Activated CD4-positive, alpha-beta T cell treated with anti-CD3 and anti-CD28 coated beads, Interleukin-2, amount 50 U/mL, for 4 hours (primary cell): ENCODE data around the gene RHOH.
A peak's percentile ranks its signal among the peaks of the same experiment; 100 is the strongest.

Experiments
- DNase-seq, 2 experiments: peaks; one replicate each; pipeline ENCODE4 v3.0.0-alpha.2; 2020

RHOH gene

DNA sequence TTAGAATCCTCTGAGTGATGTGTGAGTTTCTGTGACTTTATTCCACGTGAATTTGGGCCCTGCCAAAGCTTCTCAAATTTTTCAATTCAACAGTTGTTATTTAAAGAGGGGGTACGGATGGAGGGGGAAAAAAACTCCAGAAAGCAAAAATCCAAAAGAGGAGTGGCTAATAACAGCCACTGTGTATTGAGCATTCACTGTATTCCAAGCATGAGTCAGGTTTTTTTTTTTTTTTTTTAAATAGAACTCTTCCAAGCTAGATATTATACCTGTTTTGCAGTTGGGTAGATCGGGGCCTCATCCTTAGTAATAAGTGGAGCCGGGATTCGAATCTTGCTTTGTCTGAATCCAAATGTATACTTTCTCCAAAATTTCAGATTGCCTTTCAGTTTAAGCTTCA, 6.4 kb upstream of the RHOH start:
- no peak for DNase-seq

DNA sequence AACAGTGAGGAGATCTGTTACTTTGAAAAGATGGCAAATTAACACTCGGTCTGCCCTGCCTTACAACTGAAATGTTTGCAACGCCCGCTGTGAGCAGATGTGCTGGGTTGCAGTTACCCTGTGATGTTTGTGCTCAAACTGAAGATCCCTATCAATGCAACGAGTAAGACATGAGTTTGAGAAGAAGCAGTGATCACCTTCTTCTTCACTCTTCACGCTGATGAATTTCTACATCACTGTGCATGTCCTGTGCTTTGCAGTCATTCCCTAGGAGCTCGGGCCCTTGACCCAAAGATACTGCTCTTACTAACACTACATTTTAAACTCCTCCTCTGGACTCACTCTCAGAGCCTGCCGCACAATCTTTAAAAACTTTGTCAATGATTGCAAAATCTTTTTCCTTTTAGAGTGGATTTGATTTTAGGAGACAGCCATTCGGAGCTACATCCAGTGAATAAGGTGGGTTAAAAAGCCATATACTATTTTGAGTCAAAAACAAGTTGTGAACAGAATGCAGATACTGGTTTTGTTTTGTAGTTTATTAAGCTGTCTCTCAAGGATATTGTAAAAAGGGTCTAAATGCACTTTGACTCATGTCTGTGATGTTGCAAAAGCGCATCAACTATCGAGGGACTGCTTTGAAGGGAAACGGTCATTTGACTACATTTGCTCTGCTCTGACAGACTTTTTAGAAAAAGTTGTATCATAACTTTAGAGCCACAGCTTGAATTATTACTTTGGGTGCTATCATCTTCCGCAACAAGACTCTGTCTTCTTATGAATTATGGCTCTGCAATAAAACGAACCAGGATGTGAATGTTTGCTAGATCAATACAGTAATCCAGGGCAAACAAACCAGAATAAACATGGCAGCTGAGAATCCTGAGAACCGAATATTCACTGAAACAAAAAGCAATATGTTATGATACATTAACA, 5.7 kb upstream of the RHOH start:
- DNase-seq = no peak

DNA sequence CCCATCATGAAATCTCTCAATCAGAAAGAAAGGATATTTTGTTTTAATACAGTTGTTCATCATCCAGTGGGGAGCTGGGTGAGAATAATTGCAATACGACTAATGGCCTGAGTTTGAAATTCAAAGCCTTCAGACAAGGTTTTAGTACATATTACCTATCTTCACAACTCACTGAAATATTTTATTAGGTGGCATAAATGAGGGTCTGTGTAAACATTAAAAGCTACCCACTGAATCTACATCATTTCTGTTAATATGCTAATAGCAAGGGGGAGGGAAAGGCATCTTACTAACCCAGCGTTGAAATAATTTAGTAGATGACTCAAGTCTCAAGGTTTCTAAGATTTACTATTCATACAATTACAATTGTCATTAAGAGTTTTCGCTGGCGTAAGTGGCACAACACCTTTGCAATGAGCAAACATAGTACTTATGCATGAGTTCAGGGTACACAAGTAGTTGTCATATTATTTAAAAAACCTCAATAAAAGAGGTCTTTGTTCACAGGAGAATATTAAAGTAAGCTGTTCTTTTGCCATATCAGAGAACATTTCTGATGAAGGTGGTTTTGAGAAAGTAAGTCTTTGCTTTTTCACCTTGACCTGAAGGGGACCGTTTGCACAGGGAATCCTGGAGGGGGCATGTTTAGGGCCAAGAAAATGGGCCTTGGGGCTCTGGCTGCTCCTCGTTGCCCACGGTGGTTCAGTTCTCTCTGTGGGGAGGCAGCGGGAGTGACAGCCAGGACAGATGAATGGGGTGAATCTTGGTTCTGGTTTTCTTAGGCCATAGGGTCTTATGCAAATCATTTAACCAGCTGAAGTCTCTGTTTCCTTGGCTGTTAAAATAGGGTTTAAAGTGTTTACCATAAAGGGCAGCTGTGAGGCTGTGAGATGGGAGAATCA, 4.5 kb upstream of the RHOH start:
- DNase-seq = no peak

DNA sequence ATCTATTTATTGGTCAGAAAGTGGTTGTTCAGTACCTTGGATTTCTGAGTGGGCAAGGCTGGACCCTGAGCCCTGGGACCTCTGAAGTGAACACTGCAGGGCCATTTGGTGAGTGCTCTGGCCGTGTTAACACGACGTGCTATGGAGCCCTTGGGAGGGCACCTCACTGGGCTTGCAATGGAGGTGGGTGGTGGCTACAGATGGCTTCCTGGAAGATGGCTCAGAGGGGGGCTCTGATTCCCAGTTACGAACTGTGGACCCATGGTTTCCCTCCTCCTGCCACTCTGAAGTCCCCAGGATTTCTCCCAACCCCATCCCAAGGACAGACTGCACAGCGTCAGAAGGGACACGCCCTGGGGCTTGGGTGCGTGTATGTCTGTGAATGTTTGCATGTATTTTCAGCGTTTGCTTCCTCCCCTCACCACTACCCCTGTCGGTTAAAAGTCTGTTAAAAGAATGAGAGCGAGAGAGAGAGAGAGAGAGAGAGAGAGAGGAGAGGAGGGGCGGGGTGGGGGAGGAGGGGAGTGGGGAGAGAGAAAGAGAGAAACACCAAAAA, 3.7 kb upstream of the RHOH start:
- no peak for DNase-seq

DNA sequence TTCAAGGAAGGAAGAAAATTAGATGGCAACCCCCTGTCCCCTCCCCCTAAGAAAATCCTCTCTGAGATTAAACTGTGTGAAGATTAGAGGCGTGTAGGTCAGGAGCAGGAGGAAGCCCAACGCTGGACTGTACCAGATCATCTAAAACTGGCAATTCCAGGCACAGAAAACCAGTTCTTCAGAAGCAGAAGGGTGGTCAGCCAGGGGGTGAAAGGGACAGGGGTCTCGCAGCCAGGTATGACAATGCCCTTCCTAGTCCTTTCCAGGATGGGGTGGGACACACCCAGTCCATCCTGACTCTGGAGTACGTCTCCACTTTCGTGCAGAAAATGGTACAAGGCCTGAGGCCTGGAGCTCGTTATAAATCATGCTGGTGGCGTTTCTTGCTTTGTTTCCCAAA, 3.3 kb upstream of the RHOH start:
- DNase-seq = no peak

DNA sequence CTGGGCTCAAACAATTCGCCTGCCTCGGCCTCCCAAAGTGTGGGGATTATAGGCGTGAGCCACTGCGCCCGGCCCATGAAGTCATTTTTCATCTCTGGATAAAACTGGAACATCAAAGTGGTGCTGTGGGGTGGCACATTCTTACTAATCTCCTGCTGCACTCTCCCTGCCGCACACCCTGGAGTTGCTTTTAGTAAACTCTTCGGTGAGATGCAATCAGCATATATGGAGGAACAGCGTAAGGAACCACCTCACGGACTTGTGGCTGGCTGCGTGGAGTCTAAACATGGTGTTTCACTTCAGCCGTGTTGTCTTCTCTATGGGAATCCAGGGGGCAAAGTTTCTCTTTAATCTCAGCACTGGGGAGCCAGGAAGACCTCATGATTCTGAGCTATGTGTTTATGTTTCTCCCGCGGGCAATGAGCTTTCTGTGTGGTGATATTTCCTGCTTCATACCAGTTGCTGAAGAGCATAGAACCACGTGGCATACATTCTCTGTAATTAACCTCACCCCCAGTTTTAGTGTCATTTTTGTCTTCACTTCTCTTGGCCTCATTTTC, 2.1 kb upstream of the RHOH start:
- peak in 1 of 2 experiments; percentile 20 for DNase-seq

DNA sequence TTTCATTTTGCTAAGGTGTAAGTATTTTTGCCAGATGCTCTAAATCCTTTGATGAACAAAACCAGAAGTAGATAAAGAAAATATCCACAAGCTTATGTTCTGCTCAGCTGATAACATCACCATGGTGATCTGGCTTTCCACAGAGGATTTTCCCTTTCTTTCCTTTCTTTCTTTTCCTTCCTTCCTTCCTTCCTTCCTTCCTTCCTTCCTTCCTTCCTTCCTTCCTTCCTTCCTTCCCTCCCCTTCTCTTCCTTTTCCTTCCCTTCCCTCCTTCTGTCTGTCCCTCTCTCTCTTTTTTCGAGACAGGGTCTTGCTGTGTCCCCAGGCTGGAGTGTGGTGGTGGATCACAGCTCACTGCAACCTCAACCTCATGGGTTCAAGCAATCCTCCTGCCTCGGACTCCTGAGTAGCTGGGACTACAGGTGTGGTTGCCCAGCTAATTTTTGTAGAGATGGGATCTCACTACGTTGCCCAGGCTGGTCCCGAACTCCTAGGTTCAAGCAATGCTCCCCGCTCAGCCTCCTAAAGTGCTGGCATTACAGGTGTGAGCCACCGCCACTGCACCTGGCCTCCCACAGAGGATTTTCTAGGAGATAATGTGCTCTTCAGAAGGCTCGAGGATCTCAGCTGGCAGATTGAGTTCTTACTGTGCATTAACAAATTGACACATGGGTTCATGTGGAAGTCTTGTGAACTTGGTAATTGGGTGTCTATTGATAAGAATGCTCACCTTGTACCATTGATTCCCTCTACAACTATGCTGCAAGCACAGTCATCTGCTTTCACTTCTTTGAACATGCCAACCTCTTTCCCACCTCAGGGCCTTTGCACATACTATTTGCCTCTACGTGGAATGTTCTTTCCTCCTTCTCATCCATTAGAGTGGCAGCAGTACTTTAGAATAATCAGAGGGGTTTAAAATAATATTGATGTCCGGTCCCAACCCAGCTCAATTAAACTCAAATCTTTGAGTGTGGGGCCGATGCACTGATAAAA, 1.4 kb upstream of the RHOH start:
- DNase-seq = no peak

DNA sequence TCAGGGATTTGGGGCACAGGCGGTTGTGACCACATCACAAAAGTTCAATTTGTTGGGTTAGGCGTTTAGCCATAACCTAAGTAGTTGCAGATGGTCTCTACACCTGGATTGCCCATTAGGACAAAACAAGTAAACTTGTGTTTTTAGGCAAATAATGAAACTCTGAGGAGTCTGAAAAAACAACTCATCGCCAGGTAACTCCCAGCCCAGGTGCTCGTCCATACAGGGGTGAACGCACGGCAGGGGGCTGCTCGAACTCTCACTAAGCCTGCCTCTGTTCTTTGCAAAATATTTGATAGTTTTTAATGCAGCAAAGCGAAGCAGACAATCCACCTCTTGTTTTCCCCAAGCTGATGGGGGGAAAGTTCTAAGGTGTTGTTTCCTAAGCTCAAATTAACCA, 559 bp upstream of the RHOH start:
- DNase-seq = no peak

DNA sequence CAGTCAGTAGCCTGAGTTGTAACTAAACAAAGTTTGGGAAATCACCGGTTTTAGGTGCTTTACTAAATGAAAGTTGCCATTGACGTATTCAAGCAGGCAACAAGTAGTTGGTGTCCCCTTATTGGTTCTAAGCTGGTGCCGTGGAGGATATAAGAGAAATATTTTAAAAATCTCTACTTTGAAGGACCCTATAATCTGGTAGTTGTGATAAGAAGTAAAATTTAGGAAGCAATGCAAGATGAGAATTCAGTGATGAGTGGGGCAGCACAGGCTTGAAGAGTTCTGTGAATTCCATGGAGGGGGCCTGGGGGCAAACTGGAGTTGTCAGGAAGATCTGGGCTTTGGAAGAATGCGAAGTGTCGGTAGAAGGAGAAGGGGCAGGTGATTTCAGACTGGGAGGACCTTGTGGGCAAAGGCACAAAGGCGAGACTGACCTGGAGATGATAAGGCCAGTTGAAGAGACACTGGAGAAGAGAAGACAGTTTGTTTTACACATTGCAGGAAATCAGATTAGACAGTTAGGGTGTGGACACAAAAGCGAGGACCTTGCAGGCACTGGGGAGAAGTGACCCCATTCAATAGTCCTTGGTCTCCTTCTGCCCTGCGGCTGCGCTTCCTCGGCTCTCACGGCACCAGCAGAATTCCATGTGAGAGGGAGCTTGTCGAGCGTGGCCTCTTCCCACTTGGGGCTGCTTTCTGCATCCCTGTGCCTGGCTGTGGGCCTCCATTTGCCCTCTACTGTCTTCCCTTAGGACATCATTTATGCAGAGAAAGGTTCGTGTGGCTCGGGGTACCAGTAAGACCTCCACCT, 1.3 kb downstream of the RHOH start:
- DNase-seq = peak in 1 of 2 experiments; percentile 21

DNA sequence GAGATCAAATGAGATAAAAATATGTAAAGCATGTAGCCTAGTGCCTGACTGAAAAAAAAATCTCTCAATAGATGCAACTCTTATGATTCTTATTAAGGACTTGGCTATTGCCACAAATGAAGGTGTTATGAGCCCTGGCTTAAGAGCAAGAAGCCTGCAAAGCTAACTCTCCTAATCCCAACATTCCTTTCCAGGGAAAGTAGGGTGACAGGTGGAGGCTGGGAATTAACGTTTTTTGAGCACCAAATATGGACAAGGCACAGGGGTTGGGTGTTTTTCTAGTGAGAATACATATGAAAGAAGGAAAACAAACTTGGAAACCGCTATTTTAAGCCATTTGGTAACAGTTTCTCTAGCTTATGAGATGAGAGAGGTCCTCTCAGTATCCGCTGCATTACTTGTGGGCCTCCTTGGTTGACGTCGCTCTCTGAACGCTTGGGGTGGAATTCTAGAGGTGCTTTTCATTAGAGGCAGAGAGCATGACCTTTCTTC, 2.4 kb downstream of the RHOH start:
- DNase-seq = no peak

DNA sequence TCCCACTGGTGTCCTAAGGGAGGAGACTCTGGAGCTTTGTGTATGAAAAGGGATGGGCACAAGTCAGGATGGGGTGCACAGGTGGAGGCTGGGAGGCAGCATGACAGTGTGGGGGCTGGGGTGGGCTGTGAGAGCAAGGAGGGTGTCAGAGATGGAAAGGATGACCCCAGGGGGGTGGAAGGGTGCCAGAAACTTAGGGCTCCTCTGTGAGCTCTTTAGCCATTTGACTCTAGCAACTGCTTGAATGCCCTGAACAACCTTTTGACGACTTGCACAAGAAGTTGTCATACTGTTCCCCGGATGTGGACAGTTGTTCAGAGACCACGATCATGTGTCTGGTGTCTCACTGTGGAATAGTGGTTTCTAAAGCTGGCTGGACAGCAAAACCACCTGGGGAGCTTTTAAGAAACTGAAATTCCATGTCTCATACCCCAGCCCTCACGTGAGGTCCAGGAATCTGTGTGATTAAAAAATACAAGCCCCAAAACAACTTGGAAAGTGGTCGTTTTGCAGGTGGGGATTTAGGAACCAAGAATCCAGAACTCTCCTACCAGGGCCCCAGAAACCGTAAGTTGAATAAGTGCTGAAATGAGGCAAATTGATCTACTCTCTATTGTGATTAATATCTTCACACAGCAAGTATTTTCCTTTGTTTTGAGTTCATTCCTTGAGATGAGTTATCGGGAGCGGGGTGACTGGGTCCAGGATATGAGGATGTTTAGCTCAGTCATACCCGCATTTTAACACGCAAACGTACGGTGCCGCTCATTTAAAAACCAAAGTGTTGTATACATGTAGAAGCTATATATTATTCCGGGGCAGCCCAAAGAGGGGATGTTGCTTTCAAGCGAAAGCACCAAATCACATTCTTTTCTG, 3.4 kb downstream of the RHOH start:
- peak; percentile 48 to 57 for DNase-seq

DNA sequence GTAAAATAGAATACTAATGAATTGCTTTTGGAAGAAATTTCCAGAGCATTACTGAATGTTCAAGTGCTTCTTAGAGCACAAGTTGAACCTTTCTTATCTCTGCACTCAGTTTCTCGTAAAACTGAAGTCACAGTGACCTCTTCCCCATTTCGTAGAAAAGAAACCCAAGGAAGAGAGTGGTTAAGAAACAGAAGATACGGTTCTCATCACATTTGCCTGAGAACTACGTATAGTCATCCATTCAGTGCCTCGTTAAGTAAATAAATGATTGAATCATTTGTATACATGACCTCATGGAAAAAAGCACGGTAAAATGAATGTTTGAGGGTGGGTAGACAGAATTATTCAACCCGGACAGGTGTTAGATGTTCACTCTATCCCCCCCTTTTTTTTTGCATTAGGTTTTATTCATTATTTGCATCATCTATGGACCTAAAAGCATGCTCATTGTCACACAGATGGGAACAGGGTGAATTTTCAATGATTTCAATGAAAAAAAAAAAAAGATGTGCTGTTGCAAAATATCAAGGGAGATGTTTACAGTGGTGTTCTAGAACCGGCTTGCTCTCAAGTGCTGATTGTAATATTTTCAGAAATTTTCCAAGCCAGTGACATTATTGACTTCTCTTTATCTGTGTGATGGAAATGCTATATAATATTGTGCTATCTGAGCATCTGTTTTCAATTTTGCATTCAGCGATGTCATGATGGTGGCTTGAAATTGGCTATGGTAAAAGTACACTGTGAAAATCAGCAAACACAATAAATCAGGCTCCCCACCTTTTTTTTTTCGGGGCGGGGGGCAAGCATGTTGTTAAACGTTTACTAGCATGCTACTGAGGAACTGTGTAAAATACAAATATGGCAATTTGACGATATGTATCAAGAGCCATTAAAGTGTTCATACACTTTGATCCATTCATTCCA, 4.3 kb downstream of the RHOH start:
- no peak for DNase-seq

DNA sequence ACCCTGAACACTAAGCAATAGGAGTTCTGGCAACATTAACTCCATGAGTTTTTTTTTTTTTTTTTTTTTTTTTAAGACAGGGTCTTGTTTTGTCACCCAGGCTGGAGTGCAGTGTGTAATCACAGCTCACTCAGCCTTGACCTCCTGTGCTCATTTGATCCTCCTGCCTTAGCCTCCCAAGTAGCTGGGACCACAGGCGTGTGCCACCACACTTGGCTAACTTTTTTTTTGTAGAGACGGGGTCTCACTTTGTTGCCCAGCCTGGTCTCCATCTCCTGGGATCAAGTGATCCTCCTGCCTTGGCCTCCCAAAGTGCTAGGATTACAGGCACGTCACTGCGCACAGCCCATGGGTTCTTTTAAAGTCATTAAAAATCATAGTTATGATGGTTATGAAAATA, 5.1 kb downstream of the RHOH start:
- DNase-seq = no peak

DNA sequence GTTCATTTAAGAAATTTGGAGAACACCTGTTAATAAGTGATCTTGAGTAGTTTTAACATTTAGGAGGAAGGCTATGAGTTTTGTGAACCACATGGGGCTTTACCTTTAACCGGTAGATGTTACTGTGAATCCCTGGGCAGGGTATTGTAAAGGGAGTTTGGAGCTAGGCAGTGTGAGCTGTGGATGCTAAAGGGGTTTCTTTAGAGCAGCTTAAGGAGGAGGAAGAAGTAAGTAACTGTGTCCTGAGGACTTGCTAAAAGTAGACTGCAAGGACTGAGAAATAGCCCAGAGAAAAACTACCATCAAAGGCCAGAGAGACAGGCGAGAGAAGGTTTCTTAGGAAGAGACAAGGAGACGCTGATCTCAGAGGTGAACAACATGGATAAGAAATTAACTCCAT, 5.6 kb downstream of the RHOH start:
- no peak for DNase-seq

DNA sequence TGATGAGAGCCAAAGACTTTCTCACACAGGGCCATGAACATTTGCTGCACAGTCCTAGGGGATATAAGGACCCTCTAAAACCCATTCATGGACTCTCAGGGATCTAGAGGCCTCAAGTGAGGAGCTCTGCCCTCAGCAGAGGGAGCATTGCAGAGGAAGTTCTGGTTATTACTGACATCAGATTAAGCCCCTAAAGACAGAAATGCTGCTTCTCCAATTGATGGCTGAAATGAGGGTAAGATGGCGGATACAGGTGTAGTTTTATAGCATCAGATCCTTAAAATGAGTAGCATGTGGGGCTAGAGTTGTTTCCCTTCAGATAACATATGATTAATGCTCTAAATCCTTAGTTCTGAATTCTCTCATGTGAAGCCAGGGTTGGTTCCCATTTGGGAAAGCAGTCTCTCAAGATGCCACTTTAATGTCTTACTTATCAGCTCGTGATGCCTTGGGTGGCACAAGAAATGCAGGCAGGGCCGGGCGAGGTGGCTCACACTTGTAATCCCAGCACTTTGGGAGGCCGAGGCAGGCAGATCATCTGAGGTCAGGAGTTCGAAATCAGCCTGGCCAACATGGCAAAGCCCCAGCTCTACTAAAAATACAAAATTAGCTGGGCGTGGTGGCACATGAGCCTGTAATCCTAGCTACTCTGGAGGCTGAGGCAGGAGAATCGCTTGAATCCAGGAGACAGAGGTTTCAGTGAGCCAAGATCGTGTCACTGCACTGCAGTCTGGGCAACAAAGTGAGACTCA, 7.9 kb downstream of the RHOH start:
- DNase-seq = no peak

DNA sequence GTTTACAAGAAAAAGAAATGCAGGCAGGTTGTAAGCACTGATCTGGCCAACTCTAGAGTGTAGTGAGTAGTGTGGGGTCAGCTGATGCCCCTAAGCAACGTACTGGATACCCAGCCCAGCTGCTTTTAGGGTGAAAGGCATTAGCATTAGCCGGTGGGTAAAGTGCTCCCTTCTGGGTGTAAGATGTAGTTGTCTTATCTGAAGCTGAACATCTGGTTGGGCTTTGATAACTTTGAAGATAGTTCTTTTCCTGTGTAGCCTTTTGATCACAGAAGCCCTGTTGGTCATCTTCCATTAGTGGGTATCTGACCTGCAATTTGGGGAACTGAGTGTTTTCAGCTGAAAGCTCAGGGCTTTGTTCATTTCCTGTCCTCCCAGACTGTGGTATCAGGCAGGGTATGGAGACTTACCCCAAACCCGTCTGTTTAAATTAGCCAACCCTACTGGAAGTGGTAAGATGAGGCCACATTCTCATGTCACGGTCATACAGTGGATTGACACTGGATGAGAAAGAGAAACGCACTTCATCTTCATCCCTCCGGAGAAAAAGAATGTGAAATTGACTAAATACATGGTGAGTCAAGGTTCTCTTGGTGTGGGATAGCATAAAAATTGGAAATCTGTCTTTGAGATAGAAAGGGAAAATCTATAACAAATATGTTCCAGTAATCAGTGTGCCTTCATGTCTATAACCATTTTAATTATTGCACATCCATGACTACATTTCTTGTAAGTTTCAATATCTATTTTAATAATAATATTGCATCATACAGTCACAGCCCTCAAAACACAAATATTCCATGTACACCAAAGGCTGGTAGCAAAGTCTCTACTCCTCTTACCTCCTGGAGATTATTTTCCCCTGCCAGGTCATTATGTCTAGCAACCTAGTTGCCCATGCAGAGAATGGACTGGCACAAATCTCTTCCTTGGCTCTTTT, 8.7 kb downstream of the RHOH start:
- DNase-seq = no peak

DNA sequence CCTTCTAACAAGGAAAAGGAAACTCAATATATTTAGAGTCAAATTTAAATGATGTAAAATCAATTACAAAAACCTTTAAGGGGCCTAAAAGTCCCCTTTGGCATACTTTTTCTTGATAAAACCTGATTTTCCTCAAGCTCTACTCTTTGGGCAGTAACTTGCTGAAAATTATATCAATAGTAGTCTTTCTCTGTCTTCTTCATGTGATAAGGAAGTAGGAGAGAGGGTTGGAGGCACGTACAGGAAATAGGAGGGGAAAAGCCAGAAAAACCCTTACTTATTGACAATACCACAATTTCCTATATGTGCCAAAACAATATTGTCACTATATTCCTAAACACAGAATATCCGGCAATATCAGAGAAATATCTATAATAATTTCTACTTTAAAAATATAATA, 9.6 kb downstream of the RHOH start:
- DNase-seq = no peak
